ENCODE data around the gene GALNT2. TPM values are rescaled to one million over a fixed set of nuclear protein-coding genes. Genes with fewer than 3 reads are reported as not detected.

GALNT2 gene
- total and polyA plus RNA-seq, 7 donors, result 43.7 to 88.7 (median 75.7) TPM

DNA sequence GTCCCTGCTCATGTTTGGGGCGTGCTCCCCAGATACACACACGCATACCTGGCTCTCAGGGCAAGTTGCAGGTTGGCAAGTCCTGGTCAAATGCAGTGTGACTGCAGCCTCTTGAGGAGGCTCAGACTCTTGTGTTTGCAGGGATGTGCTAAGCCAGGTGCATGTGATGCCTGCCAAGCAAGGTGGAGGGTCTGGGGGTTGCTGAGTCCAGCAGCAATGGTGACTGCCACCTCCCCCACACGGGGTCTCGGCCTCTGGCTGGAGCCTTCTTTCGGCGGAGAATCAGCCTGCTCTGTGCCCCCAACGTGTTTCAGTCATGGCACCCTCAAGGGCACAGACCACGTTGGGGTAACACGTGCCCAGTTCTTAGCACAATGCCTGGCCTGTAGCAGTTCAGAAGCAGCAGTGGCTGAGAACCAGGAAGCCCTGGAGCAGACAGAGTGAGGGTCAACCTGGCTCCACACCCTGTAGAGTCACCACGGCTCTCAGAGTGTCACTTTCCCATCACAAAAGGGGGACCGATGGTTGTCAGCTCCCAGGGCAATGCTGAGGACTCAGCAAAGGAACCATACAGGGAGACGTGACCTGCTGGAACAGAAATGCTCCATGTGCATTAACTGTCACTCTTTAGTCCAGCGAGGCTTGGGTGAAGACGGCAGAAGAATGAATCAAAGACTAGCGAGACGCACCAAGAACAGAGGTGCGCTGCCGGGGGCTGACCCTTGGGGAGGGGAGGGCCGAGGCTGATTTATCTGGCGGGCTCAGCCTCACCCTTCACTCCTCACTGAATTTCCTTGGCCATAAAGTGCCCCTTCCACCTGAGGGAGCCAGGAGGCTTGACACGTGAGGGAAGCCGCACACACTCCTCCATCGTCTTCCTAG, 250.1 kb downstream of the GALNT2 start:
- Histone ChIP-seq H3K36me3 (ENCODE audit: insufficient read depth in 1 of 2, low read depth in 1 of 2) (no peaks in the 10 kb centered on the region), H3K4me3 (no peak overlapping the region), H3K4me1 (peaks cover 25% of the 10 kb centered on the region), H3K27me3 (ENCODE audit: insufficient read depth in 3 of 3, low read length in 2 of 3) (no peaks in the 10 kb centered on the region), H3K9me3 (no peaks in the 10 kb centered on the region), H3K27ac (no peak overlapping the region)
- no peak for ATAC-seq
- TF ChIP-seq, protein P1, sequence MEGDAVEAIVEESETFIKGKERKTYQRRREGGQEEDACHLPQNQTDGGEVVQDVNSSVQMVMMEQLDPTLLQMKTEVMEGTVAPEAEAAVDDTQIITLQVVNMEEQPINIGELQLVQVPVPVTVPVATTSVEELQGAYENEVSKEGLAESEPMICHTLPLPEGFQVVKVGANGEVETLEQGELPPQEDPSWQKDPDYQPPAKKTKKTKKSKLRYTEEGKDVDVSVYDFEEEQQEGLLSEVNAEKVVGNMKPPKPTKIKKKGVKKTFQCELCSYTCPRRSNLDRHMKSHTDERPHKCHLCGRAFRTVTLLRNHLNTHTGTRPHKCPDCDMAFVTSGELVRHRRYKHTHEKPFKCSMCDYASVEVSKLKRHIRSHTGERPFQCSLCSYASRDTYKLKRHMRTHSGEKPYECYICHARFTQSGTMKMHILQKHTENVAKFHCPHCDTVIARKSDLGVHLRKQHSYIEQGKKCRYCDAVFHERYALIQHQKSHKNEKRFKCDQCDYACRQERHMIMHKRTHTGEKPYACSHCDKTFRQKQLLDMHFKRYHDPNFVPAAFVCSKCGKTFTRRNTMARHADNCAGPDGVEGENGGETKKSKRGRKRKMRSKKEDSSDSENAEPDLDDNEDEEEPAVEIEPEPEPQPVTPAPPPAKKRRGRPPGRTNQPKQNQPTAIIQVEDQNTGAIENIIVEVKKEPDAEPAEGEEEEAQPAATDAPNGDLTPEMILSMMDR (IDR thresholded peaks at IDR 0.05), result no peak
- WGBS, 3 donors, result 89 to 93% (median 90%) methylated on average over 23 of the region's 23 CpGs
- intact Hi-C loops (cut with DNase I), result loop anchor here in 1 of 2 donors (10.0 kb wide), 1 partner anchor 462 kb away; no protein-coding TSS in a partner anchor
- no peak for DNase-seq

DNA sequence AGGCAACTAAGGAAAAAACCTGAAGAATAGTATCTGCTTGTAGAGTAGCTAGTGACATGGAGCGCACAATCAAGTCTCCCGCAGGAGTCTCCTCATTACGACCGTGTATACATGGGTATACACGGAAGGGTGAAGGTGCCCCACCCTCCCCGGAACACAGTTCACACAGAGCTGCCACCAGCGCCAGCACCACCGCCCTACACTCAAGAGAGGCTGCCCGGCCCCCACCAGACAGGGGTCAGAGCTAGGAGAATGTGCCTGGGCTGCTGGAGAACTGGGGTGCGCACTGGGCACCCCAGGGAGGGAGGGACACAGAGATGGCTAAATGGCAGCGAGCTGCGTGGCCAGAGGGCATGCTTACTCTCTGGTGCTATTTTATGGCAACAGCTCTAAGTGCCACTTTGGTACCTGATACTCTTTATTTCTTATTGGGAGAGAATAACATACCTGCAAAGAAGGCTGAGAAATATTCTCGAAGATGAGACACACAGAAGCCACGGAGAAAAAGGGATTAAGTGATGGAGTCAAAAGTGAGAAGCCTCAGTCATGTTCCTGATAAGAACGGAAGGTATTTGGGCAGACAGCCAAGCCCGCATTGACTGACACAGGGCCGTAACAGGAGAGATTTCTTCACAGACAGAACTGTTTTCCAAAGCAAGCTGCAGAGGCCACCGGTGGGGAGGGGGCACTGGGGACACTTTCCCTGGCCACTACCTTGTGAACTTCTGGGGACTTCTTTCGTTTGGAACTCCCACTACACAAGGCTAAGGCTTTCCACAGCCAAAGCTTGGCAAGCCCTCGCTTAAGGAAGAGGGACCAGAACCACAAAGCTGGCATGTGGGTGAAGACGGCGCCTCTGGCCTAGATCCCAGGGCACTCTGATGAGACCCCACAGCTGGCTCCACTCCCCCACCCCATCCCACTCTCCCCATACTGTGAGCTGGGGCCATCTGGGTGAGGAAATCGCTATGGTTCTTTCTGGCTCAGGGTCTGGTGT, 251.1 kb downstream of the GALNT2 start:
- TF ChIP-seq, protein P1 (IDR thresholded peaks at IDR 0.05), result no peak

DNA sequence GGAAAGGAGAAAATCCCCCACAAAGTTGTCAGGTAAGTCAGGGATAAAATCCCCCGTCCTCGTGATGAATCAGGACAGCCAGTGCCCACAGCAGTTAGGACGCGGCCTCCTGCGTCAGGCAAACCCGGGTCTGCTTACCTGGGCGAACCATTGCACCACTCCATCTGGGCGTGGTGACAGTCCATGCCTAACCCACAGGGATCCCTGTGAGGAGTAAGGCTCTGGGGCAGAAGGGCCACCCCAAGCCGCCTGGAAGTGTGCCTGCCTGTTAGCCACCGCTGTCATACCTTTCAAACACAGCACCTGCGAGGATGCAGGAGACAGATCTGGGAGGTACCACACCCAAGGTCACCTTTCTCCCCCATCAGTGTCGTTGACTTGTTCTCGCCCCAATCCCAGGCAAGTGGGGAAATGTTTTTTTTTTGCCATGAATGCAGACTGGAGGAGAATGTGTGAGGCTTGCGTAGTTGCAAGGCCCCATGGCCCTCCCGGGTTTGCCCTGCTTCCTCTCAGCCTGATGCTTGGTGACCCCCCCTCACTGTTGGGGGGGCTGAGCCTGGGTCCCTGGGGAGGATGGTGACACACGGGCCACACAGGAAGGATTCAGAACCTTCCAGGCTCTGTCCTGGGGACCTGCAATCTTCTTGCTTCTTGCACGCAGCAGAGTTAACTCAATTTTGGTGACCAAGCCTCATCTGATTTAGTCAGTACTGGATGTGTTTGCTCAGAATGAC, 252.1 kb downstream of the GALNT2 start:
- Histone ChIP-seq H3K36me3 (ENCODE audit: insufficient read depth in 1 of 2, low read depth in 1 of 2) (no peaks in the 10 kb centered on the region), H3K9me3 (no peaks in the 10 kb centered on the region), H3K27me3 (ENCODE audit: insufficient read depth in 3 of 3, low read length in 2 of 3) (no peaks in the 10 kb centered on the region), H3K4me1 (peaks cover 33% of the 10 kb centered on the region), H3K27ac (no peak overlapping the region), H3K4me3 (no peak overlapping the region)
- WGBS, 3 donors, result 92 to 94% (median 93%) methylated on average over 17 of the region's 17 CpGs
- intact Hi-C loops (cut with DNase I), result loop anchor here in 1 of 2 donors (10.0 kb wide), 1 partner anchor 464 kb away; no protein-coding TSS in a partner anchor
- DNase-seq (no peak), ATAC-seq (no peak)
- TF ChIP-seq, protein P1 (IDR thresholded peaks at IDR 0.05), result no peak

More for the DNA sequence above, 251.1 kb downstream of the GALNT2 start:
- intact Hi-C loops (cut with DNase I), result loop anchor here in 1 of 2 donors (10.0 kb wide), 1 partner anchor 463 kb away; no protein-coding TSS in a partner anchor
- Histone ChIP-seq H3K27ac (no peak overlapping the region), H3K4me1 (peaks cover 33% of the 10 kb centered on the region), H3K9me3 (no peaks in the 10 kb centered on the region), H3K4me3 (no peak overlapping the region), H3K27me3 (ENCODE audit: insufficient read depth in 3 of 3, low read length in 2 of 3) (no peaks in the 10 kb centered on the region), H3K36me3 (ENCODE audit: insufficient read depth in 1 of 2, low read depth in 1 of 2) (no peaks in the 10 kb centered on the region)
- WGBS, 3 donors, result 49 to 63% (median 53%) methylated on average over 23 of the region's 23 CpGs
- peak in 1 of 2 donors; percentile 49 for DNase-seq
- ATAC-seq, result no peak

DNA sequence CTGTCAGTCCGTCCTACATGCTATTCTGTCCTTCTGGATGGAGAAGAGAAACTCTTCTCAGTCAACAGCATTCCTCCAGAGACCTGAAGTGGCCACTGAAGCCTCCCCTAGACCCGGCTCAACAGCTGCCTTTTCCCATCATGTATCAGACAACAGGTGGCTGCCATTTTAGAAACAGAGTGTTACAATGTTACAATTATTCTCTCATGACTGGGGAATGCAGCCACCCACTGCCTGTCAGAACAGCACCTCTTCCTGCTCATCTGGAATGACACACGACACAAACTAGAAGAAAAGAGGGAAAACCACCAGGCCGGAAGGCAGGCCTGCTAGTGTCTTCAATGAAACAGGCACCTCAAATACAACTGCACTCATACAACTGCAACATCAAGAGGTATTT, 253.8 kb downstream of the GALNT2 start:
- Histone ChIP-seq H3K4me3 (no peak overlapping the region), H3K9me3 (no peaks in the 10 kb centered on the region), H3K27me3 (ENCODE audit: insufficient read depth in 3 of 3, low read length in 2 of 3) (no peaks in the 10 kb centered on the region), H3K36me3 (ENCODE audit: insufficient read depth in 1 of 2, low read depth in 1 of 2) (no peaks in the 10 kb centered on the region), H3K27ac (peak overlapping the region; percentile 84), H3K4me1 (peaks cover 33% of the 10 kb centered on the region)
- no peak for DNase-seq
- TF ChIP-seq, protein P1 (IDR thresholded peaks at IDR 0.05), result no peak
- 20 to 41% (median 32%) methylated on average over 4 of the region's 4 CpGs for WGBS, 3 donors
- ATAC-seq, result peak; percentile 79 to 84 (median 82)
- intact Hi-C loops (cut with DNase I), result no loop called here

Data from psoas muscle (tissue), 8 donors.